Pancreas (tissue), 10 donors: ENCODE measurements around the gene QPCTL. TPM values are rescaled to one million over a fixed set of nuclear protein-coding genes. Genes with fewer than 3 reads are reported as not detected.
A peak's percentile ranks its signal among the peaks of the same experiment; 100 is the strongest.

Experiments
- ATAC-seq, 4 donors: fragments of 200-7000 bp; cut with Tn5 transposase; one replicate each; pipeline versions ENCODE4 v1.8.0 to v1.9.1; 2020; ENCODE audit warnings: mild to moderate bottlenecking in 4 of 4, moderate library complexity in 4 of 4
- DNase-seq, 6 donors: peaks; one replicate each; pipeline ENCODE4 v3.0.0-alpha.2; 2020
- FAIRE-seq: peaks from 2 replicates; lab custom pipeline; 2012; peaks lifted over from hg19 to GRCh38; lab: Jason Lieb, UNC
- H3K27ac ChIP-seq, 4 donors: fragments of 200-600 bp; sonication (generic); 1 replicate in 3 of 4; 2 replicates in 1 of 4; pipeline versions ENCODE4 v1.5.0 to v1.8.0; 2020
- H3K27me3 ChIP-seq, 4 donors: fragments of 200-600 bp; one replicate each; pipeline ENCODE4 v1.8.0; 2021
- H3K36me3 ChIP-seq, 3 donors: fragments of 200-600 bp; sonication (generic) in 1 of 3; one replicate each; pipeline versions ENCODE4 v1.5.0 to v1.8.0; 2020 to 2021
- H3K4me1 ChIP-seq, 3 donors: fragments of 200-600 bp; one replicate each; pipeline ENCODE4 v1.8.0; 2021
- H3K4me3 ChIP-seq, 4 donors: fragments of 200-600 bp; sonication (generic) in 2 of 4; one replicate each; pipeline versions ENCODE4 v1.5.0 to v1.8.0; 2020 to 2021
- H3K9me3 ChIP-seq, 4 donors: fragments of 200-600 bp; one replicate each; pipeline ENCODE4 v1.8.0; 2021
- CTCF ChIP-seq, 4 donors: fragments of 200-600 bp; sonication (generic) in 3 of 4; IDR thresholded peaks; one replicate each; pipeline versions ENCODE4 v1.5.0 to v1.8.0; 2021; ENCODE audit warnings: antibody characterized with exemption in 4 of 4
- WGBS, 2 donors: extraction: QIAGEN DNeasy Blood & Tissue Kit; methylation state at CpG; one replicate each; pipeline ENCODE4 v1.1.7; 2013; 5-methylcytosine and 5-hydroxymethylcytosine counted together
- intact Hi-C, 3 donors: fragments of 100-400 bp; cut with DNase I; formaldehyde crosslinking; loops; one replicate each; pipeline versions ENCODE4 v1.11.1 to v1.14.2; 2022
- polyA plus RNA-seq, 2 donors: library from polyadenylated mRNA; stranded (reverse); fragments of 200-250 nt; gene quantifications; one replicate each; pipeline ENCODE4 v1.2.3, GENCODE V29; 2013
- total RNA-seq, 6 donors: library from RNA; stranded (reverse); fragmentation: NEBNext Ultra II Directional in 4 of 6; extraction: Animal tissue kit (Norgen Biotek cat#: 25700) in 4 of 6; gene quantifications; one replicate each; pipeline versions ENCODE4 v1.2.1 to v1.2.4, GENCODE V29; 2021 to 2023
- donor health status: healthy with polysubstance abuse.
- donor health status: DM: no; HTN: no; CAD: no; lungs with moderate emphysema.
- donor health status: DM: no; HTN: no; CAD: no.
- donor health status: control.
- donor health status: control.
- donor health status: Bipolar disorder and iron deficiency.
- donor health status: DM: yes; HTN: yes; CAD: no.
- donor health status: DM: no; HTN: no; CAD: no.
- donor health status: DM: no; HTN: no; CAD: no.
- donor health status: DM: yes; HTN: yes; CAD: no.

The QPCTL gene
- total and polyA plus RNA-seq, 8 donors, result 3.4 to 7.3 (median 5.3) TPM

GRCh38 chr19:45701676-45702075 lies 9.2 kb downstream of the QPCTL start:
- H3K4me1 ChIP-seq, result no peaks in the 10 kb centered on the region
- no peaks in the 10 kb centered on the region for H3K27me3 ChIP-seq
- H3K9me3 ChIP-seq, result no peaks in the 10 kb centered on the region
- no peak overlapping the region for H3K27ac ChIP-seq
- WGBS, 2 donors, result 82 to 86% methylated on average over 7 of the region's 7 CpGs
- ATAC-seq (no peak), DNase-seq (no peak), FAIRE-seq (no peak)
- intact Hi-C loops, result no loop called here
- H3K36me3 ChIP-seq, result no peaks in the 10 kb centered on the region
- H3K4me3 ChIP-seq, result no peak overlapping the region
- no peak for TF ChIP-seq CTCF (IDR thresholded peaks at IDR 0.05)

GRCh38 chr19:45705115-45705514 lies 12.6 kb downstream of the QPCTL start:
- WGBS, 2 donors, result 95 to 97% methylated on average over 9 of the region's 9 CpGs
- Histone ChIP-seq H3K27ac (no peak overlapping the region), H3K4me3 (no peak overlapping the region), H3K9me3 (no peaks in the 10 kb centered on the region), H3K27me3 (no peaks in the 10 kb centered on the region), H3K4me1 (no peaks in the 10 kb centered on the region), H3K36me3 (no peaks in the 10 kb centered on the region)
- intact Hi-C loops, result no loop called here
- ATAC-seq, result peak in 1 of 4 donors; percentile 6
- TF ChIP-seq CTCF (IDR thresholded peaks at IDR 0.05), result no peak
- FAIRE-seq, result no peak
- DNase-seq, result no peak

- Histone ChIP-seq H3K27me3 (no peaks in the 10 kb centered on the region), H3K4me3 (no peak overlapping the region), H3K4me1 (no peaks in the 10 kb centered on the region), H3K36me3 (no peaks in the 10 kb centered on the region), H3K27ac (no peak overlapping the region), H3K9me3 (no peaks in the 10 kb centered on the region)
- DNase-seq (no peak), ATAC-seq (no peak), FAIRE-seq (no peak)
- WGBS, 2 donors, result 92 to 96% methylated on average over 12 of the region's 12 CpGs
- no peak for TF ChIP-seq CTCF (IDR thresholded peaks at IDR 0.05)
- intact Hi-C loops, result no loop called here
These were observed 13.4 kb downstream of the QPCTL start for GRCh38 chr19:45705710-45706415.

GRCh38 chr19:45710356-45711130 lies 18.1 kb downstream of the QPCTL start:
- H3K4me3 ChIP-seq, result no peak overlapping the region
- FAIRE-seq (no peak), DNase-seq (no peak), ATAC-seq (no peak)
- no peaks in the 10 kb centered on the region for H3K4me1 ChIP-seq
- intact Hi-C loops, result loop anchor here in 1 of 3 donors (10.0 kb wide), 1 partner anchor 54 kb away; the partner anchor contains the start of gene SIX5
- TF ChIP-seq CTCF (IDR thresholded peaks at IDR 0.05), result no peak
- H3K36me3 ChIP-seq, result no peaks in the 10 kb centered on the region
- WGBS, 2 donors, result 65 to 75% methylated on average over 9 to 10 of the region's 10 CpGs
- no peaks in the 10 kb centered on the region for H3K9me3 ChIP-seq
- no peak overlapping the region for H3K27ac ChIP-seq
- H3K27me3 ChIP-seq, result no peaks in the 10 kb centered on the region
